ENCODE data around the gene BARHL1.

BARHL1 gene

DNA sequence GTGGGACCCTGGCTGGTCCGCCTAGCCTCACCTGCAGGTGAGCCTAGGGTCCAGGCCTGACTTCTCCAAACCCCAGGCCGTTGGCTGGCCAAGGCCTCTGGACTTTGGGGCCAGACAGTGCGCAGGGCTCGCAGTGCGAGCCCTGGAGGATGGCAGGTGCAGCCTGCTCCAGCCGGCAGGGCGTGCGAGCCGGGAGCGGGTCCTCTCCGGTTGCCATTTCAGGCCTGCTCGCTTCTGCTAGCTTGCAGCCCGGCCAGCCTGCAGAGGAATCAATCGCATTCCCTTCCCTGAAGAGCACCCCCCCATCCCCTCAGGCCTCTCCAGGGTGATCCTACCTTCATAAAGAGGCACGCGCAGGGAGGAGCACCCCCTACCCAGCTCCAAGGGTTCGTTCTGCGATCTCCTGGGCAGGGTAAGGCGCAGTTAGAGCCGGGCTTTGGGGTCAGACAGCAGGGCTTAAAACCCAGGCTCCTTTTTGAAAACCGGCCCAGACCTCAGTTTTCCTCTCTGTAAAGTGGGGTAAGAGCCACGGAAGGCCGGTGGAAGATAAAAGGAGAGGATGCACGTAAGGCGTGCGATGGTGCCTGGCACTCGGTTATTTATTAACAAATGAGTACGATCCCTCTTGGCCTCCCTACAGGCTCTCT lies 6.2 kb downstream of the BARHL1 start:
- DNase-seq = no peak

DNA sequence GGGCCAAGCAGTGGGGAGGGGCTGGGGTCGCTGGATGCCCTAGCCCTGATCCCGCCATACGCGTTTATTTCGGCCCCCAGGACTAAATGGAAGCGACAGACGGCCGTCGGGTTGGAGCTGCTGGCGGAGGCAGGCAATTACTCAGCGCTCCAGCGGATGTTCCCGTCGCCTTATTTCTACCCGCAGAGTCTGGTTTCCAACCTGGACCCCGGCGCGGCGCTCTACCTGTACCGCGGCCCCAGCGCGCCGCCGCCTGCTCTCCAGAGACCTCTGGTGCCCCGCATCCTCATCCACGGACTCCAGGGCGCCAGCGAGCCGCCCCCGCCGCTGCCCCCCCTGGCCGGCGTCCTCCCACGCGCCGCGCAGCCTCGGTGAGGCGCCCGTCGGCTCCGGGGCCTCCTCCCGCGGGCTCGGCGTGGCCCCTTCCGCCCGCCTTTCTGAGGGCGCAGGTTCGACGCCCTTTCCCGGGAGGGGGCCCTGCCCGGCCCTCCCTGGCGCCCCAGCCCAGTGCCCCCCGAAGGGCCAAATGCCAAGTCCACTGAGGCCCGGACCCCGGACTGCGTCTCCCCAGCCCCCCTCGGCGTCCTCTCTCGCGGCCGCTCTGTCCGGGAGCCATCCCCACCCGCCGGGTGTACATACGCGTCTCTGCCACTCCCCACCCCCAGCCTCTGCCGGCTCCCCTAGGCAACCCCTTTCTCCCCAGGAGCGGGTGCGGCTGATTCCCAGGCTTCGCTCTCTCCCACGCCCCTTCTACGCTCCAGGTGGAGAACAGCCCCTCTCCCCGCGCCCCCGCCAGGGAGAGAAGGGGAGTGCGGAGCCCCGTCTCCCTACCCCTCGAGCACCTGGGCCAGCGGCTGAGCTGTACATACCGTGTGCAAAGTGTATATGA lies 7.0 kb downstream of the BARHL1 start:
- no peak for DNase-seq

GRCh38 chr9:132590037-132590317 lies 7.6 kb downstream of the BARHL1 start:
- DNase-seq = no peak

DNA sequence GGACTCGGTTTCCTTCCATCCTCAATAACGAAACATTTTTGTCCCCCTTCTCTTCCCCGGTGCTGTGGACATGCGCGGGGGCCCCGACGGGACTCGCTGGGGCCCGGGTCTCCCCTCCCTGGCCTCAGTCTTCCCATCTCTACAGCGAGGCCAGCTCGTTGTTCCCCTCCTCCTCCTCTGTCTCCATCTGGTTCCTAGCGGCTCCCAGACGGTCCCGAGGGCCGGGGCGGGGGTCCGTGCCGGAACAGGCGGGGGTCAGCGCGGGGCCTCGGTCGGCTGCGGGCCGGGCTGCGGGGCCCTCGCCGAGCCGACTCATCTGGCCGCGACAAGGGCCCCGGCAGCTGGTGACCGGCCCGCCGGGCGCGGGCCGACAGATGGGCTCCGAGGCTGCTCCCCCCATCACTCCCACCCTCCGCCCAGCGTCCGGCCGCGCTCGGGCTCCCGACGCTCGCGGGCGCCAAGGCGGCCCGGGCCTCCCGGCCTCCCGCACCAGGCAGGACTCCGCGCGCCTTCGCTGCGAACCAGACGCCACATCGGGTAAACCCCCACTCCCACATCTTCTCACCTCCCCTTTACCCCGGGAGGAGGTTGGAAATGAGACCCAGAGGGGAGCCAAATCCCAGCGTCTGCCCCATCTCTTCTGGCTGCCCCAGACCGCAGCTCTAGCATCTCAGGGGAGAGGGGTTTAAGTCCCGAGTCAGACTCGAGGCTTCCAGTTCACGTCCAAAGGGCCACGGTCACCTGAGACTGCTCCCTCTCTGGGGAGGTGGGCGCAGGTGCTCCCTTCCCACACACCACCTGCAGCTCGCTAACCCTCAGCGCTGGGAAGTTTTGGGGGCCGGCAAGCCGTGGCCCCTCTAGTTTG lies 8.1 kb downstream of the BARHL1 start:
- DNase-seq = no peak

DNA sequence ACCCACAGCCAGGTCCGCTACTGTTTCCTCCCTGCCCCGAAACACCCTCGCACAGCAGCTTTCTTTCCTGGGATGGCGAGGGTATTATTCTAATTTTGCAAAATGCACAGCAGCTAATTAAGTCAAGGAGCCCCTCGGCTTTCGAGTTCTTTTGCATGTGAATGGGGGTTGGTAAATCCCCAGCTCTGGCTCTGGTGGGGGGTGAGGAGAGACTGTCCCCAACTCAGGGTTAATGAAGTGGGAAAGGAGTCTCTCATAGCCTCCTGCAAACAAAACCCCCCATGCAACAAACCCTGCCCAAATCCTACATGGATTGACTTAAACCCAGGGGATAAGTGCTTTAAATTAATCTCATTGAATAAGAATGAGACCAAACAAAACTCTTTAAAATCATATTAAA lies 8.8 kb downstream of the BARHL1 start:
- no peak for DNase-seq

DNA sequence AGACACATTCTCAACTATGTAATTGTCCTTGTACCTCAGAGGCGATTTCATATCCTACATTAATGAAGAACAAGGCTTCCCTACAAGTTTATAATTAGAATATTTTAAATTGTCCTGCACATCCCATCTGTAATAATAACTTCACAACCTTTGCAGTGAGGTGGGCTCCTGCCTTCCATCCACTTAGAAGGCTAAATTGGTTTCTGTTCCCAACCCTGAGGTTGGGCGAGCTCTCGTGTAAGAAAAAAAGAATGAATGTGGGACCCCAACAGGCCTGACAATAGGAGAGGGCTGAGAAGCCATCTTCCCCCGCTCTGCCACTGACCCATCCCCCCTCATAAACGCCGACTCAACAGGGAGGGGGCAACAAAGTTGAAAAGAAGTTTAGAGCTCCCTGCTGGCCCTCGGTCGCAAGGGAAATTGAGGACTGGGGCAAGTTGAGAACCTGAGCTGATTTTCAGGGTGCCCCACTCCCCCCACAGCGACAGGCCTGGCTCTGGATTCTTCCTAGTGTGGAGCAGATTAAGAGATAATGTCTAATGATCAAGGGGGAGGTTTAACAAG lies 9.4 kb downstream of the BARHL1 start:
- no peak for DNase-seq

- DNase-seq = no peak
Measured at GRCh38 chr9:132592451-132592850, 10.0 kb downstream of the BARHL1 start.

- DNase-seq = no peak
Measured at GRCh38 chr9:132594412-132594811, 12.0 kb downstream of the BARHL1 start.

DNA sequence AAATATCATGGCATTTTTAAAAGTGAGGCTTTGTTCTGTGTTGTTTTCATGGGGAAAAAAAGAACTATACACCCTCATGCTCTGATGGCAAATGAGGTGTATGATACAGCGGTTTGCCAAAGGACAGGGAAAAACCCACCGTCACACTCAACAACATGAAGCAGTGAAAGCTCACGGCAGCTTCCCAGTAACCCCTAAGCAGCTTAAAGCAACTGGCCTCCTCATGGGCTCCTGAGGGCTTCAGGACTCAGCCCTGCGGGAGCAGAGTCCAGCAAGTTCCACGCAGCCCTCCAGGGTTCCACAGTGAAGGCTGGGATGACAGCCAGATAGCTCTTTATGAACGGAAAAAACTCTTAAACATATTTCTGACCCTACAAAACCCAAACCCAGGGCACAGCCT lies 12.9 kb downstream of the BARHL1 start:
- DNase-seq = no peak

DNA sequence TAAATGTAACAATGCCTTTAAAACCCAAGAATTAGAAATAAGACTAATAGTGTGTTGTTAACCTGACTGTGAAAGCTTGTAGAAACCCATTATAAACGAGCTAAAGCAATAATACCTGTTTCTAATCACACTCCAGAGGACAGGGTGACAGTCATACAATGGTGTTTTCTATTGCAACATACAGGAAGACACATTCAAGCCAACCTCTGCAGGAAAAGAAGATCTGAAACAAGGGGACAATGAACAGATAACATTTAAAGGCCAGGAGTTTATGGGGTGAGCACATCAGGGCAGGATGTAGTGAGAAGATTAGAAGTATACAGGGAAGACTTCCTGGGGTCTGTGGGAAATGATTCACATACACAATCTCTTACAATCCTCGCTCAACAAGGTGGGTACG lies 13.8 kb downstream of the BARHL1 start:
- DNase-seq = no peak

DNA sequence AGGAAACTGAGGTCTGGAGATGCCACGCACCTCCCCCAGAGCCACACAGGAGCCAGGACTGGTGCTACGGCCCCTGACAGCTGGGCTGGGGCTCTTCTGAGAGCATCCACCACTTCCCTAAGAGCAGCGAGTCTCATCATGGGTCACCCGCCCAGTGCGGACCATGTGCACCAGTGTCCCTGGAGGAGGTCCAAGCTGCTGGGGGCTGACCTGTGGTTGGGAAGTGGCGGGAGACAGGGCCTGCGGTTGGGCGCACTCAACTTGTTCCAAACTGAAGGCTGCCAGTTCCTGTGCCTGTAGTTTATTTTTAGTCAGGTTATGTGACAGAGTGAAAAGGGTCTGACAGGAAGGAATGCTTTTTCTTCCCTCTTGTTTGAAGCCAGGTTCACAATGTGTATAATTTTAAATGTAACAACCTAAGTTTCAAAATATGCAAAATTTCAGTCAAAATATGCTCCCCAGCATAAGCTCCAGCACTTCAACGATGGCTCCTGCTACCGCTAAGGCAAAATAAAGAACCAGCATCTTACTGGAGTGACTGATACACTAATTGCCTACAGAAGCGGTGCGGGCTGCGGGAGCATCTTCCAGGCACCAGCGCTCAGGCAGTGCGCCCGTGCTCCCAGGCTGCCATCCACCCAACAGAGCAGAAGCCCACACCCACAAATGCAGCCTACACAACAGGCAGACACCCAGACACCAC lies 14.8 kb downstream of the BARHL1 start:
- DNase-seq = no peak

- DNase-seq = no peak
Measured at GRCh38 chr9:132600326-132600984, 18.0 kb downstream of the BARHL1 start.

DNA sequence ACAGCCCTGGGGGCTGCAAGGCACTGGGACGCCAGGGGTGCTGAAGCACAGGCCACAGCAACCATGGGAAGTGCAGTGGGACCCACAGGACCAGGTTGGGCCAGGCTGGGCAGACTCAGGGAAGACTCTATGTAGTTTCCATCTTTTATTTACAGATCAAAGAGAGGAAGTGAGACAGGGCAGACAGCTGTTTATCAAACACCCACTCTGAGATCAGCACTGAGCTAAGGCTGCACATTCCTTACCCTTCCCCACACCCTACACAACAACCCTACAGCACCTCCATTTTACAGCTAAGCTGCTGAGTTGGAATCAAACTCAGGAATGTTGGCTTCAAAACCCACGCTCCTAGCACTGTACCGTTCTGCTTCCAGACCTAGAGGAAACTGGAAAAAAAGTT lies 19.8 kb downstream of the BARHL1 start:
- no peak for DNase-seq

GRCh38 chr9:132605387-132605786 lies 23.0 kb downstream of the BARHL1 start:
- no peak for DNase-seq

- no peak for DNase-seq
Measured at GRCh38 chr9:132606066-132606465, 23.7 kb downstream of the BARHL1 start.

- no peak for DNase-seq
Measured at GRCh38 chr9:132609184-132609583, 26.8 kb downstream of the BARHL1 start.

GRCh38 chr9:132609829-132610228 lies 27.4 kb downstream of the BARHL1 start:
- DNase-seq = no peak

DNA sequence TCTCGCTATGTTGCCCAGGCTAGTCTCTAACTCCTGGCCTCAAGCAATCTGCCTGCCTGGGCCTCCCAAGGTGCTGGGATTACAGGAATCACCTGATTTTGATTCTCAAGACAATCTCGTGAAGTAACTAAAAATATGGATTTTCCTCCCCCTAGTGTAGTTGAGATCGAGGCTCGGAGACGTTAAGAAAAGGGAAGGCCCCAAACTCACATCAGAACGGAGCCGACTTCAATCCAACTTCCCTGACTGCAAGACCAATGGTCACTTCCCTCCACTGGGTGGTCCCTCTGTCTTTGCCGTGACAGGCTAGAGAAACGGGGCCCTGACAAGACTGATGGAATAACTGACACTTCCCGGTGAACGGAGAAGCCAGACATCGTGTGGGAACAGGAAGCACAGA lies 28.3 kb downstream of the BARHL1 start:
- no peak for DNase-seq

- DNase-seq = no peak
Measured at GRCh38 chr9:132614324-132614723, 31.9 kb downstream of the BARHL1 start.

DNA sequence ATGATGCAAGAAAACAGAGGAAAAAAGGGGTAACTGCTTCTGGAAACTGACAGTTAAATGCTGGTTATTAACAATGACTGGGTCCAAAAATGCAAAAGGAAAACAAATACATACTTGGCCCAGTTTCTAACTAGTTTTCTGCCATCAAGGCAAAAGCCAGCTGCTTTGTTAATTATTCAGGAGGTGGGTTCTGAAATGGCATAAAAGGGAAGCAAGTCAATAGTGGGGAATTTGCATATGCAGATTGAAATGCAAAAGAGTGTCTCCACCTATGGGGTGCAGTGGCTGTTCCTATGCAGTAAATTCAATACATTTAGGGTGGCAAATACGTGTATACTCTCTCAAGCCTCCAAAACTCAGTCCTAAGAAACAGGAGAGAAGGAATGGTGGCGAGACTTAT lies 33.4 kb downstream of the BARHL1 start:
- DNase-seq = no peak

GRCh38 chr9:132616725-132617124 lies 34.3 kb downstream of the BARHL1 start:
- no peak for DNase-seq

DNA sequence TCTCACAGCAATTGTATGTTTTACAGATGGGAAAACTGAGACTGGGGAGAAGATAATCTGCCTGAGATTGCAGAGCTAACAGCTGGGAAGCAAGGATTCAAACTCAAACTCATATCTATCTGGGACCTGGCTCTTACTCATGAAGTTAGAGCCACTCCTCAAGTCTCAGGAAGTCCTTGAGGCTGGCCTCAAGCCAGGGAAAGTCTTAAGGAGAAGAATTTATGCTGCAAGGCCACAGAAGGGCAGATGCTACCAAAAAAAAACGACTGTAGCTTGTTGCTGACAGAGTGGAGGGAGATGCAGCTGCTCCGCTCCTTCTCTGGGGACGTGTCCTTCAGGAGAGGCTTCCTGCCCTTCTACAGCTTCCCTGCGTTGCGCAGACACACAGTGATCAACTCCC lies 39.8 kb downstream of the BARHL1 start:
- no peak for DNase-seq

Data from CD4-positive, alpha-beta T cell treated with Interleukin-12 subunit alpha and Interleukin-12 subunit beta, for 1 hour (primary cell).